WTC11 (cell line): Measurements from ENCODE around the gene SELENOP. TPM values are rescaled to one million over a fixed set of nuclear protein-coding genes. Genes with fewer than 3 reads are reported as not detected.

Source experiments
- ATAC-seq: fragments of 200-7000 bp; cut with Tn5 transposase; 2 replicates; pipeline ENCODE4 v1.10.0; 2021; ENCODE audit warnings: mild to moderate bottlenecking, moderate library complexity
- CTCF ChIA-PET: fragments of 300-600 bp; sonication (Branson Sonifier 250); formaldehyde crosslinking; loops from one replicate; lab custom pipeline; 2021; ENCODE audit warnings: antibody characterized with exemption; lab: Charles Lee
- POLR2A ChIA-PET: fragments of 350-600 bp; sonication (Branson Sonifier 250); formaldehyde crosslinking; loops from one replicate; lab custom pipeline; 2021; ENCODE audit warnings: antibody characterized with exemption; lab: Charles Lee
- DNase-seq: peaks from one replicate; pipeline ENCODE4 v3.0.0; 2021; ENCODE audit warnings: low spot score
- H3K27ac Mint-ChIP-seq: 2 replicates; pipeline ENCODE4 v1.8.0; 2021; ENCODE audit warnings: mixed read lengths
- H3K27me3 Mint-ChIP-seq: 2 replicates; pipeline ENCODE4 v1.8.0; 2021; ENCODE audit warnings: low read depth, mild to moderate bottlenecking, moderate library complexity, mixed read lengths
- H3K36me3 Mint-ChIP-seq: 2 replicates; pipeline ENCODE4 v1.8.0; 2021; ENCODE audit warnings: mixed read lengths
- H3K4me1 Mint-ChIP-seq: 2 replicates; pipeline ENCODE4 v1.8.0; 2022; ENCODE audit warnings: mixed read lengths
- H3K4me3 Mint-ChIP-seq: 2 replicates; pipeline ENCODE4 v1.8.0; 2021; ENCODE audit warnings: mild to moderate bottlenecking, moderate library complexity, mixed read lengths
- H3K9me3 Mint-ChIP-seq: 2 replicates; pipeline ENCODE4 v1.8.0; 2021; ENCODE audit warnings: mixed read lengths
- ATF1 ChIP-seq: sonication (generic); formaldehyde crosslinking; IDR thresholded peaks from 2 replicates; pipeline ENCODE4 v1.8.1; 2023; ENCODE audit warnings: mild to moderate bottlenecking, moderate library complexity, missing genetic modification reagents
- CREB1 ChIP-seq: sonication (generic); formaldehyde crosslinking; IDR thresholded peaks from 2 replicates; pipeline ENCODE4 v1.8.0; 2023; ENCODE audit warnings: mild to moderate bottlenecking, missing genetic modification reagents
- EMX1 ChIP-seq: fragments of 250-450 bp; sonication (Bioruptor Pico); IDR thresholded peaks from 2 replicates; pipeline ENCODE4 v1.8.0; 2021; ENCODE audit warnings: mild to moderate bottlenecking
- ETV6 ChIP-seq: sonication (generic); formaldehyde crosslinking; IDR thresholded peaks from 2 replicates; pipeline ENCODE4 v1.8.1; 2022; ENCODE audit warnings: mild to moderate bottlenecking, missing genetic modification reagents
- FOXJ3 ChIP-seq: sonication (generic); formaldehyde crosslinking; IDR thresholded peaks from 2 replicates; pipeline ENCODE4 v1.9.0; 2021; ENCODE audit warnings: missing genetic modification reagents, mild to moderate bottlenecking, borderline replicate concordance
- GTF2I ChIP-seq: fragments of 250-450 bp; sonication (Bioruptor Pico); conservative IDR thresholded peaks from 2 replicates; pipeline ENCODE4 v1.4.0; 2021; ENCODE audit warnings: mild to moderate bottlenecking
- MYBL2 ChIP-seq: sonication (generic); formaldehyde crosslinking; IDR thresholded peaks from 2 replicates; pipeline ENCODE4 v1.8.1; 2023; ENCODE audit warnings: mild to moderate bottlenecking, moderate library complexity, missing genetic modification reagents
- RORB ChIP-seq: fragments of 250-450 bp; sonication (Bioruptor Pico); IDR thresholded peaks from 2 replicates; pipeline ENCODE4 v1.9.0; 2021; ENCODE audit warnings: mild to moderate bottlenecking
- TEAD1 ChIP-seq: sonication (generic); formaldehyde crosslinking; IDR thresholded peaks from 2 replicates; pipeline ENCODE4 v1.8.0; 2022; ENCODE audit warnings: mild to moderate bottlenecking, missing genetic modification reagents
- TEAD4 ChIP-seq: sonication (generic); formaldehyde crosslinking; IDR thresholded peaks from 2 replicates; pipeline ENCODE4 v1.8.0; 2022; ENCODE audit warnings: mild to moderate bottlenecking, missing genetic modification reagents
- ZNF232 ChIP-seq: sonication (generic); formaldehyde crosslinking; IDR thresholded peaks from 2 replicates; pipeline ENCODE4 v1.8.0; 2022; ENCODE audit warnings: mild to moderate bottlenecking, missing genetic modification reagents
- total RNA-seq: library from RNA; stranded (reverse); gene quantifications from 3 replicates; pipeline ENCODE4 v1.2.3, GENCODE V29; 2021
- TF ChIP-seq, protein P1 (sequence below): fragments of 250-450 bp; sonication (Bioruptor Pico); IDR thresholded peaks from 2 replicates; pipeline ENCODE4 v2.1.2; 2022; ENCODE audit warnings: mild to moderate bottlenecking, moderate library complexity
- TF ChIP-seq, protein P2 (sequence below): fragments of 250-450 bp; sonication (Bioruptor Pico); IDR thresholded peaks from 2 replicates; pipeline ENCODE4 v1.9.0; 2021; ENCODE audit warnings: mild to moderate bottlenecking, borderline replicate concordance
- TF ChIP-seq, protein P3 (sequence below): sonication (generic); formaldehyde crosslinking; IDR thresholded peaks from 2 replicates; pipeline ENCODE4 v1.8.1; 2022; ENCODE audit warnings: low read depth, missing genetic modification reagents, borderline replicate concordance
- TF ChIP-seq, protein P4 (sequence below): sonication (generic); formaldehyde crosslinking; IDR thresholded peaks from 2 replicates; pipeline ENCODE4 v1.8.1; 2023; ENCODE audit warnings: mild to moderate bottlenecking, missing genetic modification reagents, moderate library complexity
- TF ChIP-seq, protein P5 (sequence below): sonication (generic); formaldehyde crosslinking; IDR thresholded peaks from 2 replicates; pipeline ENCODE4 v1.8.0; 2022; ENCODE audit warnings: missing genetic modification reagents

SELENOP gene
- total RNA-seq, 1 experiment from 2014 or later, result 13.2 TPM

DNA sequence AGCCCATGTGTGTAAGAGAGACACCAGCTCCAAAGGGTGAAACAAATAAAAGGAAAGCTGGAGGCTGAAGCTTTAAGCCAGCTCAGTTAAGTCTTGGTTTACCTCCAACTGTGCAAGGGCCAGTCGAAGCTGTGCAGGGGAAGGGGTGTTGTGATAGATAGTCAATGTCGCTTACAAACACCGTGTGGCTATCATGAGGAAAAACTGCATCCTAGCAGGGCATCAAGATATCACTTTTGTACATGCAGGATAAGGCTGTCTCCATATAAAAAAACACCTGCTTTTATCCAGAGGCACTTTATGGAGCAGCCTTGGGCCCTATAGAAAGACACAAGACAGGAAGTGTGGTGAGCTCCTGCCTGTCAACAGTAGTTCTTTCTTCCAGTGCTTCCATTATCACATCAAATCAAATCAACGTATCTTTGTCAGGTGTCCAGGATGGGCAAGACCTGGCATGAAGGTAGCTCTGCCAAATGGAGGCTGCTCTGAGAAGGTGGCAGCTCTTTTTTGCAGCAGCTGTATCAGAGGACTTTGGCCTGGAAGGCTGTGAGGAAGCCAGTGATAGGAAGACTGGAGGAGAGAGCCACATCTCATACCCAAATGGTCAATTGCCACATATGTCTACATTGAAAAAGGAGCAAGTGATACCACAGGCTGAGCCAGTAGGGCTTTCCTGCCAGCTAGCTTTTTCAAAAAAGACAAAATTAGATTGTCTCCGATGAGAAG lies 29.3 kb upstream of the SELENOP start (continued):
- no peak for TF ChIP-seq FOXJ3 (CRISPR knock-in tag)

DNA sequence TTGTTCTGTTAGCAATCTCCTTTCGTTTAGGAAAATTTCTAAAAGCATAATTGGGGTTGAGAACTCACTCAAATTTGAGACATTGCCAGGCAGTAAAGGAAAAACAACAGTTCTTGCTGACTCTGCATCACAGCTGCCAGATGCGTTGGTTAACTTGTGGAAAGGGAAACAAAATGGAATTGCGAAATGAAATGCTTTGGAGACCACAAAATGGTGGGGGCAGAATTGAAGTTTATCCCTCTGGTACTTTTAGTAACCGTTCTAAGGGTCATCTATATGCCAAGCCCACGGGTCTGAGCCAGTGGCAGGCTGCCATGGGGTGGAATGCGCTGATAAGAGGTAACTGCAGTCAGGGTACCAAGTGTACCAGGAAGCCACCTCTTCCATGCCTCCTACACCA lies 28.6 kb upstream of the SELENOP start:
- DNase-seq, result no peak
- ChIA-PET POLR2A (no interaction called here), CTCF (interaction anchor here (0.9 to 1.4 kb wide), 2 partner anchors 69 to 257 kb away, joined by 3 read pairs; no protein-coding TSS in a partner anchor)
- ATAC-seq, result no peak
- H3K36me3 Mint-ChIP-seq, result peaks cover 3% of the 10 kb centered on the region; the same call in 1 of the 2 replicates
- H3K9me3 Mint-ChIP-seq, result peaks cover 37% of the 10 kb centered on the region
- no peaks in the 10 kb centered on the region for H3K4me1 Mint-ChIP-seq
- H3K27ac Mint-ChIP-seq, result no peak overlapping the region
- H3K27me3 Mint-ChIP-seq, result no peaks in the 10 kb centered on the region
- TF ChIP-seq ZNF232 (CRISPR knock-in tag), result no peak
- TF ChIP-seq TEAD1, result no peak
- no peak for TF ChIP-seq RORB (CRISPR knock-in tag)
- TF ChIP-seq, protein P1, sequence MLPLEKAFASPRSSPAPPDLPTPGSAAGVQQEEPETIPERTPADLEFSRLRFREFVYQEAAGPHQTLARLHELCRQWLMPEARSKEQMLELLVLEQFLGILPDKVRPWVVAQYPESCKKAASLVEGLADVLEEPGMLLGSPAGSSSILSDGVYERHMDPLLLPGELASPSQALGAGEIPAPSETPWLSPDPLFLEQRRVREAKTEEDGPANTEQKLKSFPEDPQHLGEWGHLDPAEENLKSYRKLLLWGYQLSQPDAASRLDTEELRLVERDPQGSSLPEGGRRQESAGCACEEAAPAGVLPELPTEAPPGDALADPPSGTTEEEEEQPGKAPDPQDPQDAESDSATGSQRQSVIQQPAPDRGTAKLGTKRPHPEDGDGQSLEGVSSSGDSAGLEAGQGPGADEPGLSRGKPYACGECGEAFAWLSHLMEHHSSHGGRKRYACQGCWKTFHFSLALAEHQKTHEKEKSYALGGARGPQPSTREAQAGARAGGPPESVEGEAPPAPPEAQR, result no peak
- no peak for TF ChIP-seq TEAD4 (CRISPR knock-in tag)
- TF ChIP-seq, protein P2, sequence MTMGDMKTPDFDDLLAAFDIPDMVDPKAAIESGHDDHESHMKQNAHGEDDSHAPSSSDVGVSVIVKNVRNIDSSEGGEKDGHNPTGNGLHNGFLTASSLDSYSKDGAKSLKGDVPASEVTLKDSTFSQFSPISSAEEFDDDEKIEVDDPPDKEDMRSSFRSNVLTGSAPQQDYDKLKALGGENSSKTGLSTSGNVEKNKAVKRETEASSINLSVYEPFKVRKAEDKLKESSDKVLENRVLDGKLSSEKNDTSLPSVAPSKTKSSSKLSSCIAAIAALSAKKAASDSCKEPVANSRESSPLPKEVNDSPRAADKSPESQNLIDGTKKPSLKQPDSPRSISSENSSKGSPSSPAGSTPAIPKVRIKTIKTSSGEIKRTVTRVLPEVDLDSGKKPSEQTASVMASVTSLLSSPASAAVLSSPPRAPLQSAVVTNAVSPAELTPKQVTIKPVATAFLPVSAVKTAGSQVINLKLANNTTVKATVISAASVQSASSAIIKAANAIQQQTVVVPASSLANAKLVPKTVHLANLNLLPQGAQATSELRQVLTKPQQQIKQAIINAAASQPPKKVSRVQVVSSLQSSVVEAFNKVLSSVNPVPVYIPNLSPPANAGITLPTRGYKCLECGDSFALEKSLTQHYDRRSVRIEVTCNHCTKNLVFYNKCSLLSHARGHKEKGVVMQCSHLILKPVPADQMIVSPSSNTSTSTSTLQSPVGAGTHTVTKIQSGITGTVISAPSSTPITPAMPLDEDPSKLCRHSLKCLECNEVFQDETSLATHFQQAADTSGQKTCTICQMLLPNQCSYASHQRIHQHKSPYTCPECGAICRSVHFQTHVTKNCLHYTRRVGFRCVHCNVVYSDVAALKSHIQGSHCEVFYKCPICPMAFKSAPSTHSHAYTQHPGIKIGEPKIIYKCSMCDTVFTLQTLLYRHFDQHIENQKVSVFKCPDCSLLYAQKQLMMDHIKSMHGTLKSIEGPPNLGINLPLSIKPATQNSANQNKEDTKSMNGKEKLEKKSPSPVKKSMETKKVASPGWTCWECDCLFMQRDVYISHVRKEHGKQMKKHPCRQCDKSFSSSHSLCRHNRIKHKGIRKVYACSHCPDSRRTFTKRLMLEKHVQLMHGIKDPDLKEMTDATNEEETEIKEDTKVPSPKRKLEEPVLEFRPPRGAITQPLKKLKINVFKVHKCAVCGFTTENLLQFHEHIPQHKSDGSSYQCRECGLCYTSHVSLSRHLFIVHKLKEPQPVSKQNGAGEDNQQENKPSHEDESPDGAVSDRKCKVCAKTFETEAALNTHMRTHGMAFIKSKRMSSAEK (CRISPR knock-in tag), result no peak
- TF ChIP-seq, protein P3, sequence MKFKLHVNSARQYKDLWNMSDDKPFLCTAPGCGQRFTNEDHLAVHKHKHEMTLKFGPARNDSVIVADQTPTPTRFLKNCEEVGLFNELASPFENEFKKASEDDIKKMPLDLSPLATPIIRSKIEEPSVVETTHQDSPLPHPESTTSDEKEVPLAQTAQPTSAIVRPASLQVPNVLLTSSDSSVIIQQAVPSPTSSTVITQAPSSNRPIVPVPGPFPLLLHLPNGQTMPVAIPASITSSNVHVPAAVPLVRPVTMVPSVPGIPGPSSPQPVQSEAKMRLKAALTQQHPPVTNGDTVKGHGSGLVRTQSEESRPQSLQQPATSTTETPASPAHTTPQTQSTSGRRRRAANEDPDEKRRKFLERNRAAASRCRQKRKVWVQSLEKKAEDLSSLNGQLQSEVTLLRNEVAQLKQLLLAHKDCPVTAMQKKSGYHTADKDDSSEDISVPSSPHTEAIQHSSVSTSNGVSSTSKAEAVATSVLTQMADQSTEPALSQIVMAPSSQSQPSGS (CRISPR knock-in tag), result no peak
- TF ChIP-seq GTF2I (CRISPR knock-in tag), result no peak
- TF ChIP-seq ETV6 (CRISPR knock-in tag), result no peak
- TF ChIP-seq CREB1 (CRISPR knock-in tag), result no peak
- TF ChIP-seq MYBL2 (CRISPR knock-in tag), result no peak
- TF ChIP-seq EMX1, result no peak
- no peak overlapping the region for H3K4me3 Mint-ChIP-seq

DNA sequence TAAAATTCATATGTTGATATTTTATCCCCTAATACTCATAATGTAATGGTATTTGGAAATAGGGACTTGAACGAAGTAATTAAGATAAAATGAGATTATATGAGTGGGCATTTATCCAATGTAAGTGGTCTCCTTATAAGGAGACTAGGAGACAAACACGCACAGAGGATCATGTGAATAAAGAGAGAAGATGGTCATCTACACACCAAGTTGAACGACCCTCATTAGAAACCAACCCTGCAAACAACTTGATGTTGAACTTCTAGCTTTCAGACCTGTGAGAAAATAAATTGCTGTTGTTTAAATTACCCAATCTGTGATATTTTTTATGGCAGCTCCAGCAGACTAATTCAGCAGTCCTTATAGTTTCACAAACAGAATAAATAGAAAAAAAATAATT lies 27.5 kb upstream of the SELENOP start:
- ChIA-PET POLR2A (no interaction called here), CTCF (no interaction called here)
- Mint-ChIP-seq H3K27ac (no peak overlapping the region), H3K9me3 (peaks cover 39% of the 10 kb centered on the region), H3K4me3 (no peak overlapping the region), H3K36me3 (no peaks in the 10 kb centered on the region; the same call in 1 of the 2 replicates), H3K4me1 (no peaks in the 10 kb centered on the region), H3K27me3 (no peaks in the 10 kb centered on the region)
- DNase-seq (no peak), ATAC-seq (no peak)
- TF ChIP-seq, protein P4, sequence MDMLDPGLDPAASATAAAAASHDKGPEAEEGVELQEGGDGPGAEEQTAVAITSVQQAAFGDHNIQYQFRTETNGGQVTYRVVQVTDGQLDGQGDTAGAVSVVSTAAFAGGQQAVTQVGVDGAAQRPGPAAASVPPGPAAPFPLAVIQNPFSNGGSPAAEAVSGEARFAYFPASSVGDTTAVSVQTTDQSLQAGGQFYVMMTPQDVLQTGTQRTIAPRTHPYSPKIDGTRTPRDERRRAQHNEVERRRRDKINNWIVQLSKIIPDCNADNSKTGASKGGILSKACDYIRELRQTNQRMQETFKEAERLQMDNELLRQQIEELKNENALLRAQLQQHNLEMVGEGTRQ, result no peak
- TF ChIP-seq, protein P5, sequence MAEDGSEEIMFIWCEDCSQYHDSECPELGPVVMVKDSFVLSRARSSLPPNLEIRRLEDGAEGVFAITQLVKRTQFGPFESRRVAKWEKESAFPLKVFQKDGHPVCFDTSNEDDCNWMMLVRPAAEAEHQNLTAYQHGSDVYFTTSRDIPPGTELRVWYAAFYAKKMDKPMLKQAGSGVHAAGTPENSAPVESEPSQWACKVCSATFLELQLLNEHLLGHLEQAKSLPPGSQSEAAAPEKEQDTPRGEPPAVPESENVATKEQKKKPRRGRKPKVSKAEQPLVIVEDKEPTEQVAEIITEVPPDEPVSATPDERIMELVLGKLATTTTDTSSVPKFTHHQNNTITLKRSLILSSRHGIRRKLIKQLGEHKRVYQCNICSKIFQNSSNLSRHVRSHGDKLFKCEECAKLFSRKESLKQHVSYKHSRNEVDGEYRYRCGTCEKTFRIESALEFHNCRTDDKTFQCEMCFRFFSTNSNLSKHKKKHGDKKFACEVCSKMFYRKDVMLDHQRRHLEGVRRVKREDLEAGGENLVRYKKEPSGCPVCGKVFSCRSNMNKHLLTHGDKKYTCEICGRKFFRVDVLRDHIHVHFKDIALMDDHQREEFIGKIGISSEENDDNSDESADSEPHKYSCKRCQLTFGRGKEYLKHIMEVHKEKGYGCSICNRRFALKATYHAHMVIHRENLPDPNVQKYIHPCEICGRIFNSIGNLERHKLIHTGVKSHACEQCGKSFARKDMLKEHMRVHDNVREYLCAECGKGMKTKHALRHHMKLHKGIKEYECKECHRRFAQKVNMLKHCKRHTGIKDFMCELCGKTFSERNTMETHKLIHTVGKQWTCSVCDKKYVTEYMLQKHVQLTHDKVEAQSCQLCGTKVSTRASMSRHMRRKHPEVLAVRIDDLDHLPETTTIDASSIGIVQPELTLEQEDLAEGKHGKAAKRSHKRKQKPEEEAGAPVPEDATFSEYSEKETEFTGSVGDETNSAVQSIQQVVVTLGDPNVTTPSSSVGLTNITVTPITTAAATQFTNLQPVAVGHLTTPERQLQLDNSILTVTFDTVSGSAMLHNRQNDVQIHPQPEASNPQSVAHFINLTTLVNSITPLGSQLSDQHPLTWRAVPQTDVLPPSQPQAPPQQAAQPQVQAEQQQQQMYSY (CRISPR knock-in tag), result no peak
- no peak for TF ChIP-seq ATF1
- TF ChIP-seq, protein P3 (CRISPR knock-in tag), result no peak
